Body of pancreas (tissue), 4 donors: Measurements from ENCODE around the gene LRRC32. TPM values are rescaled to one million over a fixed set of nuclear protein-coding genes. Genes with fewer than 3 reads are reported as not detected.

Experiments
- ATAC-seq: fragments of 150-250 bp; one replicate; pipeline ENCODE4 v1.9.1; 2016
- DNase-seq, 4 donors: peaks; one replicate each; pipeline ENCODE4 v3.0.0-alpha.2; 2019
- H3K27ac ChIP-seq, 4 donors: fragments of 200-600 bp; sonication (generic); 1 replicate in 3 of 4; 2 replicates in 1 of 4; pipeline versions ENCODE4 v1.5.1 to v1.6.1; 2016 to 2019; ENCODE audit warnings: mild to moderate bottlenecking in 1 of 4, mixed read lengths in 1 of 4, moderate library complexity in 1 of 4
- H3K27me3 ChIP-seq, 2 donors: fragments of 200-600 bp; sonication (generic); one replicate each; pipeline ENCODE4 v1.6.0; 2016; ENCODE audit warnings: mild to moderate bottlenecking in 1 of 2
- H3K36me3 ChIP-seq, 2 donors: fragments of 200-600 bp; sonication (generic); replicated peaks in 1 of 2; 2 replicates each; pipeline ENCODE4 v1.5.1; 2016; ENCODE audit warnings: low read depth in 2 of 2; ENCODE audit not compliant: insufficient read depth in 1 of 2
- H3K4me1 ChIP-seq: fragments of 200-600 bp; sonication (generic); one replicate; pipeline ENCODE4 v1.6.0; 2016
- H3K4me3 ChIP-seq, 2 donors: fragments of 200-600 bp; sonication (generic); 1 replicate in 1 of 2; 2 replicates in 1 of 2; pipeline ENCODE4 v1.5.1; 2016 to 2019
- H3K9me3 ChIP-seq, 3 donors: fragments of 200-600 bp; sonication (generic); 1 replicate in 2 of 3; 2 replicates in 1 of 3; pipeline ENCODE4 v1.5.1; 2016
- CTCF ChIP-seq, 7 experiments: fragments of 450-650 bp in 4 of 7; fragments of 200-600 bp in 3 of 7; sonication (generic) in 3 of 7; IDR thresholded peaks; one replicate each; pipeline ENCODE4 v1.5.1; 2016 to 2019; ENCODE audit warnings: antibody characterized with exemption in 7 of 7
- POLR2A ChIP-seq, 3 donors: fragments of 450-650 bp; IDR thresholded peaks; one replicate each; pipeline ENCODE4 v1.6.1; 2016; ENCODE audit warnings: antibody characterized with exemption in 3 of 3, mild to moderate bottlenecking in 2 of 3
- WGBS, 2 donors: methylation state at CpG; one replicate each; pipeline ENCODE4 v1.1.5; 2017; 5-methylcytosine and 5-hydroxymethylcytosine counted together
- intact Hi-C: fragments of 100-400 bp; cut with DNase I; formaldehyde crosslinking; loops from one replicate; pipeline ENCODE4 v1.15.1; 2023
- total RNA-seq, 2 donors: library from RNA; depleted of rRNA; stranded (reverse); fragments of >200 nt; gene quantifications; one replicate each; pipeline ENCODE4 v1.1.0, GENCODE V29; 2016

LRRC32 gene
- total RNA-seq, 2 donors from 2014 or later = 9.1 to 17.8 TPM

GRCh38 chr11:76717369-76717768 lies 46.8 kb upstream of the LRRC32 start:
- H3K27me3 ChIP-seq = no peaks in the 10 kb centered on the region
- DNase-seq (no peak), ATAC-seq (no peak)
- H3K4me3 ChIP-seq = no peak overlapping the region
- no peaks in the 10 kb centered on the region for H3K9me3 ChIP-seq
- intact Hi-C loops = no loop called here
- H3K27ac ChIP-seq = no peak overlapping the region
- H3K4me1 ChIP-seq = peaks cover 10% of the 10 kb centered on the region
- WGBS, 2 donors = 72 to 83% methylated on average over 4 of the region's 4 CpGs
- no peaks in the 10 kb centered on the region for H3K36me3 ChIP-seq
- TF ChIP-seq POLR2A (IDR thresholded peaks at IDR 0.05) (no peak), CTCF (IDR thresholded peaks at IDR 0.05) (no peak)

- intact Hi-C loops = no loop called here
- WGBS, 2 donors = 80 to 81% methylated on average over 1 to 8 of the region's 9 CpGs
- no peaks in the 10 kb centered on the region for H3K4me1 ChIP-seq
- TF ChIP-seq POLR2A (IDR thresholded peaks at IDR 0.05) = no peak
- TF ChIP-seq CTCF (IDR thresholded peaks at IDR 0.05) = no peak
- ATAC-seq = no peak
- H3K27me3 ChIP-seq = no peaks in the 10 kb centered on the region
- no peak overlapping the region for H3K4me3 ChIP-seq
- H3K36me3 ChIP-seq = no peaks in the 10 kb centered on the region
- no peaks in the 10 kb centered on the region for H3K9me3 ChIP-seq
- DNase-seq = no peak
- H3K27ac ChIP-seq = no peak overlapping the region
Measured at GRCh38 chr11:76716268-76716667, 45.7 kb upstream of the LRRC32 start.

- ATAC-seq (no peak), DNase-seq (no peak)
- H3K36me3 ChIP-seq = no peaks in the 10 kb centered on the region
- H3K4me3 ChIP-seq = no peak overlapping the region
- H3K9me3 ChIP-seq = no peaks in the 10 kb centered on the region
- H3K4me1 ChIP-seq = no peaks in the 10 kb centered on the region
- H3K27ac ChIP-seq = no peak overlapping the region
- no peak for TF ChIP-seq CTCF (IDR thresholded peaks at IDR 0.05)
- no peak for TF ChIP-seq POLR2A (IDR thresholded peaks at IDR 0.05)
- WGBS, 2 donors = 82 to 83% methylated on average over 3 of the region's 3 CpGs
- intact Hi-C loops = no loop called here
- H3K27me3 ChIP-seq = no peaks in the 10 kb centered on the region
Measured at GRCh38 chr11:76714493-76714892, 43.9 kb upstream of the LRRC32 start.

- ATAC-seq (no peak), DNase-seq (no peak)
- TF ChIP-seq POLR2A (IDR thresholded peaks at IDR 0.05) = no peak
- no peak for TF ChIP-seq CTCF (IDR thresholded peaks at IDR 0.05)
- Histone ChIP-seq H3K9me3 (no peaks in the 10 kb centered on the region), H3K4me3 (no peak overlapping the region), H3K36me3 (no peaks in the 10 kb centered on the region), H3K4me1 (no peaks in the 10 kb centered on the region), H3K27me3 (no peaks in the 10 kb centered on the region), H3K27ac (no peak overlapping the region)
- WGBS, 2 donors = 38 to 63% methylated on average over 2 of the region's 2 CpGs
- intact Hi-C loops = no loop called here
Measured at GRCh38 chr11:76713499-76713898, 43.0 kb upstream of the LRRC32 start.

GRCh38 chr11:76712125-76712524 lies 41.6 kb upstream of the LRRC32 start:
- Histone ChIP-seq H3K4me3 (no peak overlapping the region), H3K27me3 (no peaks in the 10 kb centered on the region), H3K4me1 (no peaks in the 10 kb centered on the region), H3K27ac (no peak overlapping the region), H3K36me3 (no peaks in the 10 kb centered on the region), H3K9me3 (no peaks in the 10 kb centered on the region)
- 60 to 77% methylated on average over 1 to 6 of the region's 6 CpGs for WGBS, 2 donors
- no peak for ATAC-seq
- TF ChIP-seq CTCF (IDR thresholded peaks at IDR 0.05) = no peak
- no peak for TF ChIP-seq POLR2A (IDR thresholded peaks at IDR 0.05)
- no peak for DNase-seq
- intact Hi-C loops = no loop called here
